HG03103 (cell line): ENCODE results near the gene ZNF385D.

ENCODE experiments used
- ATAC-seq: cut with Tn5 transposase; IDR thresholded peaks from one replicate; pipeline ENCODE4 v1.9.1; 2021; ENCODE audit warnings: low read depth; ENCODE audit not compliant: unreplicated experiment

The ZNF385D gene

GRCh38 chr3:21750831-21751391 lies at the start of gene ZNF385D:
ZNF385D (minus strand) TSS chr3:21751210; CDS start chr3:21750916, 294 bp downstream.
- no peak for ATAC-seq

DNA sequence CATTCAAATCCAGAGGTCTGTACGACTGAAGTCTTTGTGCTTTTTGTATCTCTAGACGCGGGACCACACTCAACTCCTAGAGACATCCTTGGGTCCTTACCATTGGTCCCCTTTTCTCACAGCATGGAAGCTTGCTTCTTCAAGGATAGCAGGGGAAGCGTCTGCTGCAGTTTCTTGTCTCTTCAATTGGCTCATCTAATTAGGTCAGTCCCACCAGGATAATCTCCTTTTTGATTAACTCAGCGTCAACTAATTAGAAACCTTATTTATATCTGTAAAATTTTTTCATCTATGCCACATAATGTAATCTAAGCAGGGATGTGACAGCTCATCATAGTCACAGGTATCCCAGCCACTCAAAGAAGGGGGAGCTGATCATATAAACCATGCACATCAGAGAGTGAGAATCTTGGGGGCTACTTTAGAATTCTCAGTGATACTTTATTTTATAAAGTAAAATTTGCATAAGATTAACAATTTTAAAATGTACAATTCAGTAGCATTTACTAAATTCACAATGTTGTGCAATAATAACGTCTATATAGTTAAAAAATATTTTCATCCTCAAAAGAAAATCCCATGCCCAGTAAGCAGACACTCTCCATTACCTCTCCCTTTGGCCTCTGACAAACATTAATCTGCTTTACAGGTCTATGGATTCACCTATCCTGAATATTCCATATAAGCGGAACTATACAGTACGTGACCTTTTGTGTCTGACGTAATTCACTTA lies 47.5 kb upstream of the ZNF385D start:
- no peak for ATAC-seq

GRCh38 chr3:21795921-21796320 lies 44.9 kb upstream of the ZNF385D start:
- no peak for ATAC-seq

GRCh38 chr3:21795152-21795837 lies 44.3 kb upstream of the ZNF385D start:
- no peak for ATAC-seq

- ATAC-seq: no peak
Observed at GRCh38 chr3:21794291-21794690, 43.3 kb upstream of the ZNF385D start.

- ATAC-seq: no peak
Observed at GRCh38 chr3:21792176-21792575, 41.2 kb upstream of the ZNF385D start.

GRCh38 chr3:21791356-21791755 lies 40.3 kb upstream of the ZNF385D start:
- ATAC-seq: no peak

DNA sequence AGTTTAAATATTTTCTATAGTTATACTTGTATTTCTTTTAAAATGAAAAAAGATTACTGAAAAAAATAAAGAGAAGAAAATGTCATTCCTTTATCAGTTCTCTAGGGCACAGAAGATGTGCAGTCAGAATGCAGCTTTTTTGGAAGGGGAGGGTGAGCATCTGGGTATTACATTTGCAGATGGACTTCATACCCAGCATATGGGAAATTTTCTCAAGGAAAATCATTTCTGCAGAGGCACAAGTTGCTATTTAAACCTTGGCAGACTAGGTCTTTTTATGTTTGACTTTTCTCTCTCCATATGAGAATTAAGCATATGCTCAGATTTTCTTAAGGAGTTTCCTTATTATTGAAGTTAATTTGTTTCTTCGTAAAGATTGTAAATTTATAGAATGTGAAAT lies 39.5 kb upstream of the ZNF385D start:
- ATAC-seq: no peak

DNA sequence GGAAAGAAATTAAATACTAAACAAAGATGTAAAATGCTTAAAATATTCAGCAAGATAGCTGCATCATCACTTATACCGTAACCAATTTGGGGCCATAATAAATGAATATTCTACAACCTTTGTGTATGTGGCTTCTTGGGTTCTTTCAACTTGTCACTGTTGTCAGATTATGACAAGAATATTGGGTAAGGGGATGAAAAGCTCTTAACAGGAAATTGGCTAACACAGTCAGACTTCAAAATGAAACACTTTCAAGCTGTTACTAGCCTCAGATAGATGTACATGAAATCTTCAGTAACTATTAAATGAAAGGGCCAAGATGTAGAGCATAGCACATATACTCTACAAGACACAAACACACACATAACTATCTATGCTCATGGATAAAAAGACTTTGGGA lies 38.7 kb upstream of the ZNF385D start:
- ATAC-seq: no peak

- ATAC-seq: no peak
Observed at GRCh38 chr3:21786438-21786797, 35.4 kb upstream of the ZNF385D start.

DNA sequence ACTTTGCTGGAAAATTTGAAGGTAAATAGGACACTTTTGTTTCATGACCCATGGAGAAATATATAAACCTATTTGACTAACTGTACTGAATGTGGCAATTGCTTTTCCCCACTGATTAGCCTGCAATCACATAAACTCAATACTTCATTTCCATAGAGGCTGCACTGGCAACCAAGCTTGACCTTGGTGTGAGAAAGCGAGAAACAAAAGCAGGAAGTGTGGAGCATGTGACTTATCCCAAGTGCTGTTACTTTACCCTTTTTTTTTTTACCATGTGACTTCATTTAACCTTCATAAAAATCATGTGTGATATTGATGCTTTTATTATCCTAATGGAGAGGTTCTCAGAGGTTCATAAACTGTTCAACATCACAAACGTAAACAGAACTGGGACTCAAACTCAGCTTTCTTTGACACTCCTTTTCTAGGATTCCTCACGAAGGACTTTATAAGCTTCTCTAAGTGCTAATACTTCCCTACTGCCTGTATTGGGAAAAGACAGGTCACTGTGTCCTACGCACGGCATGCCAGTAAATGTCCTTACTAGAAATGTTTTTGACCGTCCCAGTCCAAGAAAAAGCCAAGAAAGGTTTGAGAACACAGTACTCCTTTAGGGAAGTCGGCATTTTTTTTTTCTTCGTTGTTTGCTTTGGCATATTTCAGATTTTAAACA lies 34.9 kb upstream of the ZNF385D start:
- ATAC-seq: no peak

DNA sequence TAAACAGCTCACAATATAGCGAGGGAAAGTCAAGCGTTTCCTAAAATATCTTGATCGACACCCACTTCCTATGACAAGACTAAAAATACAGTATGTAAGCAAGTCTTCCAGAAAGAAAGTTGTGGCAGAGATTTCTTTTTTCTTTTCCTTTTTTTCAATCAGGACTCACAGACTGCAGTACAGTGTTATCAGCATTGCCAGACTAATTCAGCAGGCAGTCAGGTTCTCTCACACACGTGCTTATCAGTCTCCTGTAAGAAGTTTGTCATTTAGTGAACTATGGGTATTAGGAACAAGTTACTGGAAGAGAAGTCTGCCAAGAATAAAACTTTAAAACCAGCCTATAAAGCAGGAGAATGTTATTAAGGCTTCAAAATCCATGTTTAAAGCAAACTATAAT lies 32.8 kb upstream of the ZNF385D start:
- no peak for ATAC-seq

GRCh38 chr3:21781355-21781754 lies 30.3 kb upstream of the ZNF385D start:
- no peak for ATAC-seq

DNA sequence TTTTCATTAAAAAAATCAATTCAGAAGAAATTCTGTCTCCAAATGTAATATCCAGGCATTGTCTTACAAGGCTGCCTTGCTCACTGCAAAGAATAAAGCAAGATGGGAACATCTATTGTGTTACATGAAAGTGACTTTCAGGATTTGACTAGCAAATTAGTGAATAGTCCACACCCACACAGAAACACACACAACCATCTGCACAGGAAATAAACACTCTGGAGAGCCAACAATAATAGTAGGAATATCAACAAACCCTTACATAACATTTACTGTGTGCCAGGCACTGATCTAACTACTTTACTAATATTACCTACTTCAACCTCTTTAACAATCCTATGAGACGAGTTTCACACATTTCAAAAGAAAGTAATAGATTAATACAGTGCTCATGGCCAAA lies 28.9 kb upstream of the ZNF385D start:
- ATAC-seq: no peak

DNA sequence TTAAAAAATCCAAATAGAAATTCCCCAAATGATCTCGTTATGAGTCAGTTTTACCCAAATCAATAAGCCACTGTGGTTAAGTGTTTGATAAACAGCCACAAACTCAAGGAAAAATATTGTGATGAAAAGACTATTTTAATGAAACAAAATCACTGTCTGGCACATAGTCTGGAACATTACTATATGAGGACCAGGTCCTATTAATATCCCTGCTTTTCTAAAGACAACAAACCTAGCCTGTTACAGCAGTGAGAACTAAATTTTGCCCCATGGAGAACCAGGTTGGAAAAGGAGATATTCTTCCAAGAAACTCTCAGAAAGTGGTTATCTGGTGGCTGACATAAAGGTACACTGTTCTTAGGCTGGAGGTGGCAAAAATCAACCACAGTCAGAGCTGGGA lies 27.7 kb upstream of the ZNF385D start:
- no peak for ATAC-seq

- ATAC-seq: no peak
Observed at GRCh38 chr3:21777821-21778220, 26.8 kb upstream of the ZNF385D start.

GRCh38 chr3:21766002-21766401 lies 15.0 kb upstream of the ZNF385D start:
- ATAC-seq: no peak

- no peak for ATAC-seq
Observed at GRCh38 chr3:21755896-21756295, 4.9 kb upstream of the ZNF385D start.

- ATAC-seq: no peak
Observed at GRCh38 chr3:21754839-21755238, 3.8 kb upstream of the ZNF385D start.

DNA sequence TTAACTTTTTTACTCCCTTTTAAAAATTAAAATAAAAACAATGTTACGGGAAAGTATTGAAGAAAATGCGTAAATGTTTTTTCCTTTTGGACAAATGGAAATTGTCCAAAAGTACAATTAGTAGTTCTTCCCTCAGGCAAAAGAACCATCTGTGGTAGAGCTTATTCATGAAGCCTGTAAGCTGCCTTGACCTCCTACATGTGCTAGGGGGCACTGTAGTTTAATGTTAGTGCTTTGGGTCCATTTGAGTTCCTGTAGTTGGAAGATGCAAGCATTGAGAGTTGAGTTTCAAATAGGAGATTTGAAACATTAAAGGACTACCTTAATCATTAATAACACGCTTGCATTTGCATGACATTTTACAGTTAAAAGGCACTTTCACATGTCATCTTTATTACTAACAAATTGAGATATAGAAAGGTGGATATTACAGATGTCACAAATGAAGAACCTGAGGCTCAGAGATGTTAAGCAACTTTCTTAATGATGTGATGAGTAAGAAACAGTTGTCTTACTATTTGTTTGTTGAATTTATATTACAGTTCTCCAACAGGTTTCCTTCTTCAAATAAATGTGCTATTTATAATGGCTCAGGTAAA lies 1.8 kb upstream of the ZNF385D start:
- no peak for ATAC-seq

DNA sequence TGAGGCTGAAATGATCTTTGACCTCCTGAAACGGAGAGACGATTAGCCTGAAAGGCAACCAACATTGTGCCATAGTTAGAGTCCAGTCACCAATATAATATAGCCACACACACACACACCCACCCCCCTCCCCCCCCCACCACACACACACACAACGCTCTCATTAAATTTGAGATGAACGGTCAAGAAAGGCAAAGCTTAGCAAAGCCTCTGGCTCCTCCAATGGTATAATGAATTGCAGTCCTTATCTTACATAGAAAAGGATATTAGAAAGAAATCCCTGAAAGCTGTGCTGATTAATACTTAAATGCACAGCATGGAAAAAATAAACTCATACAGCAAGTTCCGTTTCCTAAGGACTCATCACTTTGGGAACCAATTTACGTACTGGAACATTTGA lies 876 bp upstream of the ZNF385D start:
- ATAC-seq: no peak
